Amniotic epithelial cell (primary cell): ENCODE measurements around the gene LIMS2.

ENCODE experiments used
- DNase-seq: peaks from one replicate; pipeline ENCODE4 v3.0.0-alpha.2; 2010; ENCODE audit warnings: low read depth

Gene LIMS2

GRCh38 chr2:127645395-127646291, 29.7 kb downstream of the LIMS2 start, which contains the start of gene GPR17:
Gene GPR17, plus strand, starts transcription at chr2:127646153. Its CDS starts 4,583 bp downstream, at chr2:127650736.
- DNase-seq, result no peak

GRCh38 chr2:127645026-127645394, 30.3 kb downstream of the LIMS2 start:
- DNase-seq, result no peak

DNA sequence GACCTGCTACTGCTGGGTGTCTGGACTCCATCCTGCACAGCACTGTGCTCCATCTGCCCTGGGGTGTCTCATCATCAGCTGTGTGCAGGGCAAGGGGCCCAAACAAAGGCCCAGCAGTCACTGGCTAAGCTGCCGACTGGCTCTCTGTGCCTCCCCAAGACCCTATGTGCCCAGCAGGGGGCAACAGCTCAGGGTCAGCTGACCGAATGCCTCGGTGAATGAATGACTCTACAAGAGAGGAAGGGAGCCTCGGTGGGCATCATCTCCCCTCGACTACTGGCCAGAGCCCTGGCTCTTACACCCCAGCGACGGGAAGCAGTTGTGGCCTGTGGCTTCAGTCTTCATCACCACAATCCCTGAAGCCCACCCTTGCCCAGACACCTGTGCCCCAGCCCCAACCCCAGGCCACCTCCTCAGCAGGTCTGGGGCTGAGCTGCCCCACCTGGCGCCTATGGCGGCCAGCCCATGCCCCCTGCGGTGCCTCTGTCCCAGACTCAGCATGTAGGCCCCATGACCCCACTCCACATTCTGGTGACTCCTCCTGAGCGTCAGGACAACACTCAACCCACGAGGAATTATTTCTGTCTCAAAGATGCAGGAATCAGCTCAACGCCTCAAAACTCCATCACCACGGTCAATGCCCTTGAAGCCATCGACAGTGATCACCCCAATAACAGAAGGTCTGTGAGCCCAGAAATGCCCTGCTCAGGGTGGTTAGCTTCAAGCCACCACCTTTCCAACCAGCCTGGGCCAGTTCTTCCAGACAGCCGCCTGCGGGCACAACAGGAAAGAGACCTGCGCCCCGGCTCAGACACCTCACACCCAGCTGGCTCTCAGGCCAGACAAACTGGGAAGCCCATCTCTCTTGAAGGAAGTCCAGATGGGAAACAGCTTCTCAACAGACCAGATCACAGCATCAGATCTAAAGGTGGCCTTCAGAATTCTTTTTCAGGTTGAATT, 31.0 kb downstream of the LIMS2 start:
- no peak for DNase-seq

DNA sequence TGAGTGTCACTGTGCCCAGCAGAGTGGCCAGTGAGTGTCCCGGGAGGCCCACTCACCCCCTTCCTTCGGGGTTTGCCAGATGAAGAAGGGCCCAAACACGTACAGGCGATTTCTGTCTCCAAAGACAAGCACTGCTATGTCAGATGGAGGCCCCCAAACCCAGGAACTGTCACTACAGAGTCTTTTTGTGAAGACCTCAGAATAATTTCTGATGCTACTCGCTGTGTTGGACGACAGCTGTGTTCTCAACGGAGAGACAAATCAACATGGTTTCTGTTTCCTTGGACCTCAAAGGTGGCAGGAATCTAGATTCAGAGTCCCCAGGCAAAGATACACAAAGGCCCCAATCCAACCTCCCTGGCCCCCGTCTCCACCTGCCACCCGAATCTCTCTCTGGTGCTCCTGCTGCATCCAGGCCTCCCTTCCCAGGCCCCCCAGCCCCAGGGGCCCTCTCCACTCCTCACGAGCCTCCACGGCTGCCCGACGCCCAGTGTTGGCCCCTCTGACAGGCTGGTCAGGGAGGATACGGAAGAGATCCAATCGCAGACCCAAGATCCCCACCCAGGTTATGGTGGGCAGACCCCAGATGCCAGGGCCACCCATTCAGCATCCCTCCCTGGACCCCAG, 31.8 kb downstream of the LIMS2 start:
- no peak for DNase-seq

DNA sequence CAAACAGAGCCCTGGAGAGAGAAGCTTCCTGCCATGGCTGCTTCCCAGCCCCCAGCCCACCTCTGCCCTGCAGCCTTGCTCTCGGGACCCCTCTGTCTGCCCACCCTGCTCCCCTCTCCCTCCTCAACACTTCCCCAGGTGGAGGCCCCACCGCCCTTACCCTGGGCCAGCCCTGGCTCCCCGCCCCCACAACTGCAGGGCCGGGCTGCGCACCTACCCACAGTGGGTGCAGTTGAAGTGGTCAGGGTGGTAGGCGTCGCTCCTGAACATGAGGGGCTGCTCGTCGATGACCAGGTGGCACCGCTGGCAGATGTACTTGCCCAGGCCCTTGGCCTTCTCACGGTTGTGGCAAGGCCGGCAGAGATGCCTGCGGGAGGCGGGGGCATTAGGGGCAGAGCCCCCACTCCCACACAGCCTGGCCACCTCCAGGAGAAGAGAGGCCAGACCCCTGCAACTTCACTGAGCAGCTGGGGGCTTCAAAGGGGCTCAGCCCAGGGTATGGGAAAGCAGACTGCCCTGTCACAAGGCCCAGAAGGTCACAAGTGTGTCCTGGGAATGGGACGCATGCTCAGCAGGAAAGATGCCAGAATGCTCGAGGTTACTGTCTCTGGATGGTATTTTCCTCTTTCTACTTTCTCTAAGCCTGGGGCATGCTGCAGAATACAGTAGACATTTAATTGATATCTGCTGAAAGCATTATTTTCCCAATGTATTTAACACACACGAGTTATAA, 32.5 kb downstream of the LIMS2 start:
- DNase-seq, result no peak

- DNase-seq, result no peak
Measured at GRCh38 chr2:127641846-127642507, 33.4 kb downstream of the LIMS2 start.

DNA sequence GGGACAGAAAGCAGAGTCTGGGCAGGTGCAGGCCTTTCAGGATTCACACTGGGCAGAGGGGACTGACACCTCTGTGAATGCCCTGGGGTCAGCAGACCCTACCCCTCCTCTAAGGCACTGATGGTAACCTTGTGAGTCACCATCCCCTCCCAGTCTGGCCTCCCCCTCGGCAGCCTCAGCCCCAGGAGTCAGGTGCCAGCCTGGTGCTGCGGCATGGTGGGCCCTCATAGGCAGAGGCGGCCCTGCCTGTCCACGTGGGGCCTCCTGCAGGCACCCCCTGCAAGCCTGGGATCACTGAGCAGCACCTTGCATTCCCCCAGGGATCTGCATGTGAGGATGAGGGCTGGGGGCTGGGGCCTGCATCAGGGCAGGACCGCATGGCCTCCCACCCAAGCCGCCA, 34.2 kb downstream of the LIMS2 start:
- DNase-seq, result no peak

DNA sequence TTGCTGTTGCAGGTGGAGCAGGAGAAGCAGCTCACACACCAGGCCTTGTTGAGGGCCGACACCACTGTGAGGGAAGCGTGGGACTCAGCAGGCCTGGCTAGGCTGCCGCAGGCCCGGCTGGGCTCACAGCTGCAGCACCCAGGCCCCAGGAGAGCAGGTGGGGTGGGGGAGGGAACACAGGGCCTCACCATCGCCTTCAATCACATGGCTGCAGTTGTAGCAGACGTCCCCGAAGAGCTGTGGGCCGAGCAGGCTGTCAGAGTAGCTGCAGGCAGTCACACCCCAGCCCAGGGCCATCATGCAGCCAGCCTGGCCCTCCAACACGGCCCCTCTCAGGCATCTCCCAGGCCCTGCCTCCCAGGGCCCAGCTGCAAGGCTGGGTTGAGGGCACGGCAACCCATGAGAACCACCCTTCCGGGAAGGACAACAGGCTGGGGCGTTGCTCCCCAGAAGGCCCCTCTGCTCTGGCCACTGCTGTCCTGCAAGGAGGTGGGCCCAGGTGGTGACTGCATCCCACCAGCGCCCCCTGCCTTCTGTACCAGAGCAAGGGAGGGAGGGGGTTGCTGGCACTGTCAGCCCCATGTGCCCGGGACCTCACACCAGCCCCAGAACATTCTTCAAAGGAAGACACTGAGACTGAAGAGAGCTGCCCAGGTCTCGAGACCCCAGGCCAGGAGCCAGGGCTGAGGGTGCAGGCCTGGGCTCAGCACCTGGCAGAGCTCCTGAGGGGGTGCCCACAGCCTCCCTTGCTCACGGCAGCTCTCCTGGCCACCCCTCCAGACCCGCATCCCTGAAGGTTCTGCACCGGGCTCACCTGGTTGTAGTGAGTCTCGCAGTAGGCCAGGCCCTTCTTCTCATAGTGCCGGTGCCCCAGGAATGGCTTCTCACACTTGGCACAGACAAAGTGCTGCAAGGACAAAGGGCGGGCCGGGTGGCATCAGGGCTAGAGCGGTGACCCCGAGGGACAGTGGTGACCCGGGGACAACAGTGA, 35.0 kb downstream of the LIMS2 start:
- DNase-seq, result no peak

DNA sequence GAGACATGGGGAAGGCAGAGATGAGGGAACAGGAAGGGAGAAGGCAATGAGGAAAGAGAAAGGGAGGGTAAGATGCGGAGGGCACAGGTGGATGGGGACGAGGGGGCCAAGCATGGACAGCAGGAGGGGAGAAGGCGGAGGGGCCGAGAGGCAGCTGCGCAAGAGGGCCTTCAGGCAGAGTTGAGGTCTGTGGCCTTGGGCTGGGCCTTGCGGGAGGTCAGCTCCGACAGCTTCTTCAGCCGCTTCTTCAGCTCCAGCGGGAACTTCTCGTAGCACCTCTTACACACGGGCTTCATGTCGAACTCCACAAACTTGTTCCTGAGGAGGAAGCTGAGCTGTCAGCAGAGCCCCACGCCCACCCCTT, 36.2 kb downstream of the LIMS2 start:
- DNase-seq, result no peak

DNA sequence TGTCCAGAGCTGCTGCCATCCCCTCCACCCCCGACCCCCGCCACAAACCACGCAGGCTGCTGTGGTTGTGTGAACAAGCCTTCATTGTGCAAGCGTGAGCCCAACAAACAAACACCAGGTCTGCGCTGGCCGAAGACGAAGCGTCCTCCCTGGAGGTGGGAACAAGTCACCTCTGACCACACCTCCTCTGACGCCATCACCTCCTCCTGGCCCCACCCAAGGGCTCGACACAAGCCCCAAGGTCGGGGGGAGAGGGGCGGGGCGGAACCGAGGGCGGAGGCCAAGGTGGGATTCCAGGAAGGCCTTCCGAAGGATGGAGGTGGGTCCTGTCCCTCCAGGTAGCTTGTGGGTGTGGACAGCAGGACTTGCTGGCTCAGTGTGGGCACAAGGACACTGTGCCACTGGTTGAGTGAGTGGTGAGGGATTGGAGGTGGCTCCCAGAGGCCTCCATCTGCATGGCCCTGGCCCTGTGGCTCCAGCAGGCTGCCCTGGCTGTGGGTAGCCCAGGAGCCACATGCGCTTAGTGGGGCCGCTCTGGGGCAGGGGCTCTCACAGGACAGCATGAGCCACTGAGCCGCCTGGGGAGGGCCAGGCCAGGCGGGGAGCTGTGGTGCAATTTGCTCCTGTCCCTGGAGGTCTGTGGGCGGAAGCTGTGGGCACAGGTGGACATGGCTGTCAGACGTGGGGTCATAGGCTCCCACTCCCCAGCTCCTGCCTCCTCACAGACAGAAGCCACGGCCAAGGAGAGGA, 36.8 kb downstream of the LIMS2 start:
- DNase-seq, result peak; percentile 59

DNA sequence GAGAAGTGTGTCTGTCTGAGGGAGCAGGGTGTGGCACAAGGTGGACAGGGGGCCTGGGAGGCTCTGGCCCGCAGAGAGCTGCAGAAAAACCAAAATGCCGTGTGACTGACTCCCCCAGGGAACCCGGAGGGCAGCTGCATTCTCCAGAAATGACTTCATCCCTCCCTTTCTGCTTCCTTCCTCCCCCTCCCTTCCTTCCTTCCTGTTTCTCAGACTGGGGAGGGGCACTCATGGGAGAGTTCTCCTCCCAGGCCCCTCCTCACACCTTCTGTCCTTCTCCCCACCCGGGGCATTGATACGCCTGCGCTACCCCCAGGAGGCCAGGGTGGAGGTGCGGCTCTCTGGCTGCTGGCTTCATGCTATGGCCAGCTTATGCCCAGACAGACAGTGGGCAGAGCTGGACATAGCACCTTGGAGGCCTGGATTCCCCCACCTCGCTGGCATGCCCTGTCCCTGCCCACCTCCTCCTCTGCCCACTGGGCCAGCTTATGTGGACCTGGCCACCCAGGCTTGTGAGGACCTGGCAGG, 37.5 kb downstream of the LIMS2 start:
- peak; percentile 78 for DNase-seq

- no peak for DNase-seq
Measured at GRCh38 chr2:127637236-127637630, 38.1 kb downstream of the LIMS2 start.

DNA sequence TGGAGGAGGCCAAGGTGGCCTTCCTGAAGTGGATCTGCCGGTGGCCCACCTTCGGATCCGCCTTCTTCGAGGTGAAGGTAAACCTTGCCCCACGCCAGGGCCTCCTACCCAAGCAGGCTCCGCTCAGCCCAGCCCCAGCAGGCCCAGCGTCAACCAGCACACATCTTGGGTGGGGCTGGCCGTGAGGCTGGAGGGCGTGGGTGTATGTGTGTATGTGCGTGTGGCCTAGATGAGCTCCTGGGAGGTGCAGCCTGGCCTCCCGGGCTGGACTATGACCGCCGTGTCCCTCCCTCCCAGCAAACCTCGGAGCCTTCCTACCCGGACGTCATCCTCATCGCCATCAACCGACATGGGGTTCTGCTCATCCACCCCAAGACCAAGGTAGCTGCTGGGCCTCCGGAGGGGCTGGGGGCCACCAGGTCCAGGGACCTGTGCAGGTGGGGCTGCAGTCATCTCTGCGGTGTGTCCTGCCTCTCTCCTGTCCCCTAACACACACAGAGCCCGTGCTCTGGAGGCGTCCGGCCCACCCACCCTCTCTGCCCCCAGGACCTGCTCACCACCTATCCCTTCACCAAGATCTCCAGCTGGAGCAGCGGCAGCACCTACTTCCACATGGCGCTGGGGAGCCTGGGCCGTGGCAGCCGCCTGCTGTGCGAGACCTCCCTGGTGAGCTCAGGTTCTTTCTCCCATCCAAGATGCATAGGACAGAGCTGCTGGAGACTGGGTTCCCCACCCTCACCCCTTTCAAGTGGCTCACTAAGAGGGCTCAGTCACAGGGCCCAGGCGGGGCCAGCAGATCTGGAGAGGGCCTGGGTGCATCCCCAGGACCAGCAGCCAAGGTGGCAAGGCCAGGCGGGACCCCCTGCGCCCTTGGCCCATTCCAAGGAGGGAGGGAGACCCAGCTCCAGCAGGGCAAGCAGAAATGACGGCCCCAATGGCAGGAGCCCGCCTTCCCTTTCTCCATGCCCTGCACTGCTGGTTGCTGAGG, 38.8 kb downstream of the LIMS2 start:
- no peak for DNase-seq

DNA sequence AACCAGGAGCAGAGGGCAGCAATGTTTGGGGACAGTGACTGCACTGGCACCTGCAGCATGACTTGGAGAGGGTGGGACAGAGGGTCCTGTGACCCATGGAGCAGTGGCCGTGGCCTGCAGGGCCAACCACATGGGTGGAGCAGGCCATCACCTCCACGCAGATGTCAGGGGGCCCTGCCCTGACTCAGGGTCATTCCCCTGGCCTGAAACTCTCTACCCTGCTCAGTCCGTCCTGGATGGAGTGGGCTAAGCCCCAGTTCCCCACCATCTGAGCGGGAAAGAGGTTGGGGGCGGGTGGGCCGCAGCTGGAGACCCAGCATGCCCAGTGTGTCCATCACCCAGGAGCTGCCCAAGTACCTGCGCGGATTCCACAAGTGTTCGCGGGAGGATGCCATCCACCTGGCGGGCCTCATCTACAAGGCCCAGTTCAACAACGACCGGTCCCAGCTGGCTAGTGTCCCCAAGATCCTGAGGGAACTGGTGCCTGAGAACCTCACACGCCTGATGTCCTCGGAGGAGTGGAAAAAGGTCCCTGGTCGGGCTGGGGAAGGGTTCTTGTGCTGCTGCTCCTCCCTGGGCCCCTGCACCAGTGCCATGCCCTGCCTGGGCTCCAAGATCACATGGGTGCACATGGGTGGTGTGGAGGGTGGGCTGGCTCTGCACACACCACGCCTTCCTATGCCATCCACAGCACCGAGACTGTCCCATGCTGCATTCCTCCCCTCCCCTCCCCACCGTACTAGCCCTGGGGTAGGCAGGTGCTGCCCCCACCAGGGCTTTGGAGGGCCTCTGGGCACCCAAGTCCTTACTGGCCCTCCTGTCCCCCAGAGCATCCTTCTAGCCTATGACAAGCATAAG, 39.7 kb downstream of the LIMS2 start:
- DNase-seq, result no peak

- DNase-seq, result no peak
Measured at GRCh38 chr2:127634626-127635379, 40.5 kb downstream of the LIMS2 start.

- DNase-seq, result no peak
Measured at GRCh38 chr2:127634066-127634617, 41.2 kb downstream of the LIMS2 start.
